GM21381 (cell line): ENCODE measurements around the gene NLRC5.

Experiments used
- ATAC-seq: cut with Tn5 transposase; IDR thresholded peaks from one replicate; pipeline ENCODE4 v1.9.1; 2021; ENCODE audit warnings: mild to moderate bottlenecking, moderate library complexity; ENCODE audit not compliant: unreplicated experiment

Gene NLRC5, protein sequence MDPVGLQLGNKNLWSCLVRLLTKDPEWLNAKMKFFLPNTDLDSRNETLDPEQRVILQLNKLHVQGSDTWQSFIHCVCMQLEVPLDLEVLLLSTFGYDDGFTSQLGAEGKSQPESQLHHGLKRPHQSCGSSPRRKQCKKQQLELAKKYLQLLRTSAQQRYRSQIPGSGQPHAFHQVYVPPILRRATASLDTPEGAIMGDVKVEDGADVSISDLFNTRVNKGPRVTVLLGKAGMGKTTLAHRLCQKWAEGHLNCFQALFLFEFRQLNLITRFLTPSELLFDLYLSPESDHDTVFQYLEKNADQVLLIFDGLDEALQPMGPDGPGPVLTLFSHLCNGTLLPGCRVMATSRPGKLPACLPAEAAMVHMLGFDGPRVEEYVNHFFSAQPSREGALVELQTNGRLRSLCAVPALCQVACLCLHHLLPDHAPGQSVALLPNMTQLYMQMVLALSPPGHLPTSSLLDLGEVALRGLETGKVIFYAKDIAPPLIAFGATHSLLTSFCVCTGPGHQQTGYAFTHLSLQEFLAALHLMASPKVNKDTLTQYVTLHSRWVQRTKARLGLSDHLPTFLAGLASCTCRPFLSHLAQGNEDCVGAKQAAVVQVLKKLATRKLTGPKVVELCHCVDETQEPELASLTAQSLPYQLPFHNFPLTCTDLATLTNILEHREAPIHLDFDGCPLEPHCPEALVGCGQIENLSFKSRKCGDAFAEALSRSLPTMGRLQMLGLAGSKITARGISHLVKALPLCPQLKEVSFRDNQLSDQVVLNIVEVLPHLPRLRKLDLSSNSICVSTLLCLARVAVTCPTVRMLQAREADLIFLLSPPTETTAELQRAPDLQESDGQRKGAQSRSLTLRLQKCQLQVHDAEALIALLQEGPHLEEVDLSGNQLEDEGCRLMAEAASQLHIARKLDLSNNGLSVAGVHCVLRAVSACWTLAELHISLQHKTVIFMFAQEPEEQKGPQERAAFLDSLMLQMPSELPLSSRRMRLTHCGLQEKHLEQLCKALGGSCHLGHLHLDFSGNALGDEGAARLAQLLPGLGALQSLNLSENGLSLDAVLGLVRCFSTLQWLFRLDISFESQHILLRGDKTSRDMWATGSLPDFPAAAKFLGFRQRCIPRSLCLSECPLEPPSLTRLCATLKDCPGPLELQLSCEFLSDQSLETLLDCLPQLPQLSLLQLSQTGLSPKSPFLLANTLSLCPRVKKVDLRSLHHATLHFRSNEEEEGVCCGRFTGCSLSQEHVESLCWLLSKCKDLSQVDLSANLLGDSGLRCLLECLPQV (N-terminal part only)

DNA sequence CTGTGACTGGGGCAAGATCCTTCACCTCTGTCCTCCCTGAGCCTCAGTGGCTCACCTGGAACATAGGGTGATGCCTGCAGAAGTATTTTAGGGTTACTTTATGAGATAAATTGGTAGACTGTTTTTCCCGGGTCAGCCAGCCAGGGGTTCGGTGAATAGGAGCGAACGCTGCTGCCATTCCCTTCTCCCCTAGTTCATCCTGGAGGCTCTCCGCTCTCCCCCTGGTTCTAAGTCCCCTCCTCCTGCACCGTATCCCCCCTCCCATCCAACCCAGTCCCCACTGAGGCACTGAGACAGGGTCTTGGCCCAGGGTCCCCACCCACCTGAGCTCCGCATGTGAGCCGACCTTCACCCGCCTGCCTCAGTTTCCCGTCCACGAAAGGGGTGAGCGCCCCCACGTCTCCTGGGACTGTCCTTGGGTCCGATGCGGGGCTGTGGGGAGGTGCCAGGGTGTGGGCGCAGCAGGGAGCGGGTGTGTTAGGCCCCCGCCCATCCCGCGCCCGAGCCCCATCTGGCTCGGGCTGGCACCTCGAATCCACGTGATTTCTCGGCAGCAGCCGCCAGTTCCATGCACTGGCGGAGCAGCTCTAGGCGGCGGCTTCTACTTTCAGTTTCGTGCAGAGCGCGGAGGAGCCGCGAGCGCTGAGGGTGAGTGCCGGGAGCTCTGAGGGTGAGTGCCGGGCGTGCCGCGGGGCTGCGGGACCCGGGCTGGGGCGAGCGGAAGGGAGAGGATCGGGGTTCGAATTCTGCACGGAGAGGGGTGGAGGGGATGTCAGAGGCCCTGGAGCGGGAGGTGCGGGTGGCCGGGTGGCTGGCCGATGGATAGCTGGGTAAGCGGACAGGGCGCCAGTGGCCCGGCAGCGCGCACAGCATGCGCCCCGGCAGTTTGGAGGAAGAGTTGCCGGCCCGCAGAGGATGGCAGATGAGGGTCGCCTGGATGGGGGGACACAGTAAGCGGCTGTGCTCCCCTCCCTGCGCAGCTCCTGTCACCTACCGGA lies at the start of gene NLRC5:
NLRC5 (plus strand) TSS at position 610 of the 998 bp plus-strand sequence. CDS start 31,156 bp downstream, outside the sequence.
- peak; percentile 73 for ATAC-seq

DNA sequence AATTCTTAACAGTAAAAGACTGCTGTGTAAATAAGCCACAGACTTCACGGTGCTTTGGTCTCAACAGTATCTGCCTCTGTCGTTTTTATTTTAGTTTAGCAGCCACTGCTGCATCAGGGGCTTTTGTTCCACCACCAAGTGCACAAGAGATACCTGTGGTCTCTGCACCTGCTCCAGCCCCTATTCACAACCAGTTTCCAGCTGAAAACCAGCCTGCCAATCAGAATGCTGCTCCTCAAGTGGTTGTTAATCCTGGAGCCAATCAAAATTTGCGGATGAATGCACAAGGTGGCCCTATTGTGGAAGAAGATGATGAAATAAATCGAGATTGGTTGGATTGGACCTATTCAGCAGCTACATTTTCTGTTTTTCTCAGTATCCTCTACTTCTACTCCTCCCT lies 49.6 kb upstream of the NLRC5 start:
- ATAC-seq: no peak

DNA sequence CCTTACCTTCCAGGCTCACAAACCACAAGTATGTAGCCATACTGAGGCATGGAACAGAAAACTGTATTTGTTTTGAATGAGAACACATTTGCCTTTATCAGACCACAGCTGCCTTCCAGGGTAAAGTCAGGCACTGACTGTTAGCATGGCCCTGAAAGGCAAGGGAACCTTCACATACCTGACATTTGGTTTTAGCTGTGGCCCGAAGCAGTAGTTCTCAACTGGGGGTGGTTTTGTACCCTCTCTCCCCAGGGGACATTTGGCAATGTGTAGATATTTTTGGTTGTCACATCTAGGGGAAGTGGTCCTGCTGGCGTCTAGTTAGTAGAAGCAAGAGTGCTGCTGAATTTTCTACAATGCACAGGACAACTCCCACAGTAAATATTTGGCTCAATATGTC lies 48.3 kb upstream of the NLRC5 start:
- ATAC-seq: no peak

DNA sequence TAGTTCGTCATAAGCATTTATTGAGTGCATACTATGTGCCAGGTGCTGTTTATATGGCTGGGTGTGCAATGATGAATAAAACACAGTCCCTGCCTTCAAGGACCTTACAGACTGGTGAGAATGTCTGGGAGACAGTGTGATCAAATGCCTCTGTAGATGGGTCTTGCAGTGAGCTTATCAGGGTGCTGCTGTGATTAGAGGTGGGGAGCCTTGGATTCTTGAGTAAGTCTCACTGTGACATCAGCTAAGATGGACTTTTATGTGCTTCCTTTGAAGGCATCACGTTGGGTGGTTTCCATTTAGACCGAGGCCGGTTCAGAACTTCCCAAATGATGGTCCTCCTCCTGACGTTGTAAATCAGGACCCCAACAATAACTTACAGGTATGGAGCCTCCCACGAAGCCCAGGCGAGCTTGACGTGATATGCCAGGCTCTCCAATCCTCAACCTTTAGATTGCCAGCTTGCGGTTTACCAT lies 47.5 kb upstream of the NLRC5 start:
- ATAC-seq: no peak

DNA sequence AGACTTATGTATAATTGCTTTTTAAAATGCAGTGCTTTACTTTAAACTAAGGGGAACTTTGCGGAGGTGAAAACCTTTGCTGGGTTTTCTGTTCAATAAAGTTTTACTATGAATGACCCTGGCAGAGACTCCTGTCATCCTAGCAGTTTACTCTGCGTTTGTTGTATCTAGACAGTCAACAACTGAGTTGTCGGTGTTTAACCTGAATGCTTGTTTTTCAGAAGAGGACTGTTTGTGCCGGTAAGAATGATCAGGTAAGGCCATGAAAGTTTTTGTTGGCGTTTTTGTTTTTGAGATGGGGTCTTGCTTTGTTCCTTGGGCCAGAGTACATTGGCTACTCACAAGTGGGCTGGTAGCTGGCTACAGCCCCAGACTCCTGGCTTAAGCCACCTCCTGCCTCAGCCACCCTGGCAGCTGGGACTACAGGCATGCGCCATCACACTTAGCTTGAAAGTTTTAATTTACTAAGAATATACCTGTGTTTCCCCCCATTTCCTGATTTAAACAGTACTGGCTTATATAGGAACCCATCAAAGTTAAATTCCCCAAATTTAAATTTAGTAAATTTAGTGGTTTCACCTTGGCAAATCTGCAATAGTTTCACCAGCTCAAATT lies 45.5 kb upstream of the NLRC5 start:
- ATAC-seq: no peak

DNA sequence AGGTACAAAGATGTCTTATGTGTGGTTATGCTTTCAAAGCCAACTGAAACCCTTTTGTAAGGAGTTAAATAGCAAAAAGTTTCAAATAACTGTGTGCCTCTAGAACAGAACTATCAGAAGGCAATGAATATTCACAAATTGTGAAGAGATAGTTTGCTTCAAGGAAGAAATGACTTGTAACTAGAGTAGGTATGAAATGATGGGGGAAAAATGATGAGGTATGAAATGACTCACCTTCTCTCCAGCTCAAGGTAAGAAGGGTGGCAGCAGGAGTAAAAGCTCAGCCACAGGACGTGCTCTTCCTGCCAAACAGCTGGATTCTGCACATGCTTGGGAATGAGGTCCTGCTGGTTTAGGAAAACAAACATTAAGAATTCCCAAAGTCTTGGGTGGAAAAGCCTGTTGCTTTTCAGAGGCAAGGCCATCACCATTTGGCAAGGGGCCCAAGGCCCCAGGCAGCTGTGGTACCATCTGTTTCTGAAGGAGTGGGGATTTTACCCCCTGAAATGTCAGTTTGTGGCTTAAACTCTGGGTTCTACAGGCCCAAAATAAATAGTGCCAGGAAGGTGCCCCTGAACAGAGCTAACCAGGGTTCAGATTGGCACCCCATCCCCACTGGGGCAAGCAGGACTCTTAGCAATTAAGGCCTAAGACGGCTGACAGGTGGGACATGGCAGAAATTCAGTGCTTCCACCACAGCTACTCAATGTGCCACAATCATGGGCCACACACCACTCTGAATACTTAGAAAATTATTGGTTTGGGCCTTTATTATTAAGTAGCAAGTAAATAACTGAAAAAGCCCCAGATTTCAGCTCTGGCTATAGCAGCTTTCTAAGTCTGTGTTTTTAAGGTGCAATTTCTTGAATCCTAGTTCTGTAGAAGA lies 44.2 kb upstream of the NLRC5 start:
- ATAC-seq: peak; percentile 31

DNA sequence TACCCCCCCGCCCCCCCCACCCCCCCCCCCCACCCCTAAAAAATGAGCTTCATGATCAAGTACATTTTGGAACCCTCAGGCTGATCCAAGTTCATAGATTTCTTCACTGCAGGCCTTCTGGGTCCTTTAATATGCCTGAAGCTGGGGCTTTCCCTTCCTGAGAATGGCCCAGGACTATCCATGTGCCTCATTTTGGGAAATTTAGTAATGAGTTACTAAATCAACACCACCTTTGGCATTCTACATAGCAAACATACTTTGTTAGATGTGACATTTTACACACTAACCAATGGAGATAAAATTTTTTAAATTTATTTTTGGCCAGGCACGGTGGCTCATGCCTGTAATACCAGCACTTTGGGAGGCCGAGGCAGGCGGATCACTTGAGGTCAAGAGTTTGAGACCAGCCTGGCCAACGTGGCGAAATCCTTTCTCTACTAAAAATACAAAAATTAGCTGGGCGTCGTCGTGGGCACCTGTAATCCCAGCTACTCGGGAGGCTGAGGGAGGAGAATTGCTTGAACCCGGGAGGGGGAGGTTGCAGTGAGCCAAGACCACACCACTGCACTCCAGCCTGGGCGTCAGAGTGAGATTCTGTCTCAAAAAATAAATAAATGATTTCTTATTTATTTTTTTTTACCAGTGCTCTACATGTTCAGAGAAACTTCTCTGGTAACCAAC lies 43.4 kb upstream of the NLRC5 start:
- ATAC-seq: no peak

DNA sequence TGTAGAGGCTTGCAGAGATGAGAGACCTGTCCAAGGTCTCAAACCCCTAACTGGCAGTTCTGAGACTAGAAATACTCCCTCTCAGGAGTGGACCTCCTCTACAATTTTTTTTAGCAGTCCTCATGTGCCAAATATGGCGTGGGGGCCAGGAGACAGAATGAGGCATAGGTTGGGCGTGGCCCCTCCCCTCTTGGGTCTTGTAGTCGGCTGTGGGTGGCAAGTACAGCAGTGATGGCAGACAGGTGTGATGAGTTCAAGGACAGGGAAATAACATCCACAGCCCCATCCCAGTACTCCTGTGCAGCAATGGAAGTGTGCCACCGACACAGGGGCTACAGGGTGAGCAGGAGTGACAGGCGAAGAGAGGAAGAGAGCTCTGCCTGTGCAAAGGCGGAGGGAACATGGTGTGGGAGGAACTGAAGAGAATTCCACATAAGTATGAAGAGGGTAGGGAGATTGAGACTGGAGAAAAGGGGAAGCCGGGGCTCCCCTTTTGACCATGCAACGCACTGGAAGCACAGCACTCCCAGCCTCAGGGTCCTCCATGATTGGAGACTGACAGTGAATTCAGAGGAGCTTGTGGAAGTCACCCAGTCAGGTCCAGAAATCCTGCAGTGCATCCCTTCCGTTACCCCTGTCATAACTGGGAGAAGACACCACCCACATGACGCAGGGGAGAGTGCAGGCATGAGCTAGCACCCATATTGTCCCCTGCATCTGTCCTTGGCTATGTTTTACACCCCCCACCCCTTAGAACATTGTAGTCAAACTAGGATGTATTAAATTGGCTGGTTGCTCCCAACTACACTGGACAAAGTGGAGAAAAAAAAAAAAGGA lies 42.4 kb upstream of the NLRC5 start:
- ATAC-seq: no peak

DNA sequence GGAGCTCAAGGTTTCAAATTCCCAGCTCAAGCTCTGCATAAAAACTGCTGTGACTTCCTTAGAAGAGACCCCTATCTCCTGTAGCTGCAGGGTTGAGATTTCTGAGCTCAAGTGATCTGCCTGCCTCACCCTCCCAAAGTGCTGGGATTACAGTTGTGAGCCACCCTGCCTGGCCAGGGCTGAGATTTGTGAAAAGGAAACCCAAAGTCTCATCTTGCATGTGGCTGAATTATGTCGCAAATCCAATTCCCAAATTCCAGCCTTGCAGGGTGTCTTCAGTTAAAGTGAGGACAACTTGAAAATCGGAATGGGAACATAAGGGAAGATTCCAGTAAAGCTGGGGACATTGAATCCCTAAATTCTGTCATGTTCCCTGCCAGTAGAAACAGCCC lies 41.8 kb upstream of the NLRC5 start:
- ATAC-seq: no peak

DNA sequence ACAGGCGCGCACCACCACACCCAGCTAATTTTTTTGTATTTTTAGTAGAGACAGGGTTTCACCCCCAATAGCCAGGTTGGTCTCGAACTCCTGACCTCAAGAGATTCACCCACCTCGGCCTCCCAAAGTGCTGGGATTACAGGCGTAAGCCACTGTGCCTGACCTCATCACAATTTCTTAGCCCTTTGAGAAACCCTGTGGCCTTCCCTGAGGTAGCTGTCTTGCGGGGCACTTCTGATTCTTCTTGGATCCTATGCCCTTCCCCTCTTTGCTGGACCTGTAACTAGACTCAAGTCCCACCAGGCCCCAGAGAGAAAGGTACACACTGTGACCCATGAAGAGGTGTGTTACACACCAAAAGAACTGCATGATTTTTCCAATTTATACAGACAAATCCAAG lies 41.1 kb upstream of the NLRC5 start:
- ATAC-seq: no peak

DNA sequence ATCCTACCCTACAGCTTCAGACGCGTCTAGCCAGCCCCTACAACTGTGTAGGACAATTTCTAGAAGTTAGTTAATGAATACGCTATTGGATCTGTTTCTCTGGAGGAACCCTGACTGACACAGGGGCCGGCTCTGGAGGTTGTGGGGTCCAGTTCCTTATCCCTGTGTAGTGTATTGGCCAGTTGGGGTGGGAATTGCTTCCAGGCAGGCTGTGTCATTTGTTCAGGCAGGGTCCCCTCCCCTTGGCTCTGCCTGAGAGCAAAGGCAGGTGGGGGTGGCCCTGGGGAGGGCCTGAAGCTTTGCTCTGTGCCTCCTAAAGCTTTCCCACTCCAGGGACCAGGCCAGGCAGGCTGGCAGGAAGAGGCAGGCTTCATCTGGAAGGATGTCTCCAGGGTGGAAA lies 39.3 kb upstream of the NLRC5 start:
- ATAC-seq: no peak

DNA sequence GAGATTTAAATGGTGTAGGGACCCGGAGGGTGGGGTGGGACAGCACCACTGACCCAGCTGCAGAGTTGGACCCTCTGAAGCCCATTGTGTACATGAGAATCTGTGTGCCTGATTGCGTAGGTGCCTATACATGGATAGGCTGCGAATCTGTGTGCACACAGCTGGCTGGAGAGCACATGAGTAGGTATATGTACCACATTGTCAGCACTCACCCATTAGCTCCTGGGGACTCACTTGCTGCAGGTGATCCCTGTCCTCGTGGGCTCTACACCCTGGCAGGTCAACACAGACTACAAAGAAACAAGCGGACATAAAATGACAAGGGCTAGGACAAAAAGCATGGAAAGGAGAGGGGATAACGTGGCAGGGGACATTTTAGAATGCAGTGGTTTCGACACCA lies 38.9 kb upstream of the NLRC5 start:
- no peak for ATAC-seq

DNA sequence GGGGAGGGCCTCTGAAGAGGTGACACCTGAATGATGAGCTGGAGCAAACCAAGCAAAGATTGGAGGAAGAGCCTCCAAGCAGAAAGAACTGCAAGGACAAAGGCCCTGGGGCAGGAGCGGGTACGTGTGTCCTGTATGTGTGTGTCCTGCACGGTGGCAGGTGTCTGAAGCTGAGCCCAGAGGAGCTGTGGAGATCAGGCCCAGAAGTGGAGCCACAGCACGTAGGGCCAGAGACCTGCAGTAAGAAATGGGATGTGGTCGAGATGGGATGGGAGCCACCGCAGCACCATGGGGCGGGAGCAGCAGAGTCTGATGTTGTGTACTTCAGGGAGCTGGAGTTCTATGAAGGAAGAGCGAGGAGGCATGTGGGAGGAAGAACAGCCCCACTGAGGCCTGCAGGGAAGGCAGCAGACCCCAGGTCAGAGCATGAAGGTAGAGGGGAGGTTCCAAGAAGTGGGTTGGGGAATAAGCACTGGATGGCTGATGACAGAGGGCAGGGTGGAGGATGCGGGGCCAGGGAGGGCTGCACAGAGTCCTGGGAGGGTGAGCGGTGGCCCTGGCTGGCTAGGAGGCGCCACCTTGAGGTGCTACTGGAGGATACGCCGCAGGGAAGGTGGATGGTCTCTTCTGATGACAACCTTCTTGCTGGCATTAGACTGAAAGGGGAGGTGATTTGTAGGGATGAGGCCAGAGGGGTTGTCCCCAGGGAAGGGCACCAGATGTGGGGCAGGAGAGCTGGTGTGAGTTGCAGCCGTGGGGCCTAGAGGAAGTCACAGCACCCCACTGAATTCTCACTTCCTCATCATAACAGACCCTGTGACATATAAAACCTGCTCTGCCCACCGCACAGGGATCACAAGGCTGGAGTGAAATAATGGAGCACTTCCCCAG lies 38.2 kb upstream of the NLRC5 start:
- peak; percentile 48 for ATAC-seq

DNA sequence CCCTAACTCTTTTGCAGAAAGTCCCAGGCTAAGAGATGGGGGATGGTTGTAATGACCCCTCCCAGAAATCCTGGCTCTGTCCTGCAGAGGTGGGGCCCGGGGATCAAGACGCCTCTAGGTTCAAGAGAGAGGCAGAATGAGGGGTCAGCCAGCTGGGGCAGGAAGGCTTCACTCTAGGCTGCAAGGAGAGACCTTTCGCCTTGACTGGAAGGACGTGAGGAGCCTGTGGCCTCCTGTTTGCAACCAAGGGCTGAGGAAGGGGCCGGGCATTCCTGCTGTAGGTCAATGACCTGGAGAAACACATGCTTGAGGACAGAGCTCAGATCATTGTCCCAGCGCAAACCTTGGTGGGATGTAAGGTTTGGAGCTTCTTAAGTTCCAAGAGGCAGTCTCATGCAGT lies 36.4 kb upstream of the NLRC5 start:
- no peak for ATAC-seq

DNA sequence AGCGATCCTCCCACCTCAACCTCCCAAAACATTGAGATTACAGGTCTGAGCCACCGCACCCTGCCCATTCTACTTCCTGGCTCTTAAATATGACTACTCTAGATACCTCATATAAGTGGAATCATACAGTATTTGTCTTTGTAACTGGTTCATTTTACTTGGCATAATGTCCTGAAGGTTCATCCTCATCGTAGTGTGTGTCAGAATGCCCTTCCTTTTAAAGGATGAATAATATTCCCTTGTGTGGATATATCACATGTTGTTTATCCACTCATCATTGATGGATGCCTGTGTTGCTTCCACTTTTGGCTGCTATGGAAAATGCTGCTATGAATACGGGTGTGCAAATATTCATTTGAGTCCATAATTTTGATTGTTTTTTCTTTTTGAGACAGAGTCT lies 33.3 kb upstream of the NLRC5 start:
- ATAC-seq: no peak

DNA sequence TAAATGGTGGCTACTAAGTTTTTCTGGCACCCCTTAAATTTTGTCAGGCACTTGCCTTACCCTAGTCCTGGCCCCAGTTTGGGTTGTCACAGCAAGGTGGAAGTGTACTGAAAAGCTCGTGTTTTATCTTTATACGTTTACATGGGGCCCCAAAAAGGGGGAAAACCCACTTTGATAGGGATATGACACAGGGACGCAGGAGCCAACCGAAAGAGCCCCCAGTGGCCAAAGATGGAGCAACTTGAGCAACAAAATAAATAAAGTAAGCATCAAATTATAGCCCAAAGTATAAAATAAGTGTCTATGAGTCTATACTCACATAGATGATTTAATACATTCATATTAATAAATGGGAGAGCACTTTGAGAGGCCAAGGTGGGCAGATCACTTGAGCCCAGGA lies 32.6 kb upstream of the NLRC5 start:
- no peak for ATAC-seq
